A549 (cell line): ENCODE data around the gene LRRC9. TPM values are rescaled to one million over a fixed set of nuclear protein-coding genes. Genes with fewer than 3 reads are reported as not detected.
"Not testable (repeated sequence)": the region's sequence is repeated elsewhere in the genome, so short reads cannot be mapped to it uniquely, and the experiment has no call there.

Source experiments
- ATAC-seq, 2 experiments: fragments of 200-7000 bp in 1 of 2; fragments of >200 bp in 1 of 2; cut with Nextera tagmentation in 1 of 2; cut with Tn5 transposase in 1 of 2; 3 replicates each; pipeline versions ENCODE4 v1.8.0 to v1.9.1; 2018 to 2020; ENCODE audit warnings: mild to moderate bottlenecking in 1 of 2, moderate library complexity in 1 of 2
- CTCF ChIA-PET: fragments of 300-600 bp; sonication (Branson Sonifier 250); formaldehyde crosslinking; extraction: SDS; loops from one replicate; lab custom pipeline; 2021; ENCODE audit warnings: antibody characterized with exemption, inconsistent platforms; lab: Yijun Ruan, JAX
- POLR2A ChIA-PET: fragments of 350-600 bp; formaldehyde crosslinking; extraction: SDS; loops from one replicate; lab custom pipeline; 2021; ENCODE audit warnings: antibody characterized with exemption, inconsistent platforms; lab: Yijun Ruan, JAX
- DNase-seq, 2 experiments: peaks; one replicate each; pipeline versions ENCODE4 v3.0.0 to v3.0.0-alpha.2; 2011 to 2016; ENCODE audit warnings: low read depth in 1 of 2, low spot score in 1 of 2
- FAIRE-seq: peaks from 2 replicates; lab custom pipeline; 2011; peaks lifted over from hg19 to GRCh38; lab: Jason Lieb, UNC
- H3K27ac ChIP-seq, 2 experiments: fragments of >200 bp; sonication (Bioruptor Twin); formaldehyde crosslinking; 3 replicates each; pipeline ENCODE4 v1.5.1; 2016 to 2017
- H3K4me1 ChIP-seq: fragments of >200 bp; sonication (Bioruptor Twin); formaldehyde crosslinking; 3 replicates; pipeline ENCODE4 v1.6.1; 2016
- H3K4me2 ChIP-seq: fragments of >200 bp; sonication (Bioruptor Twin); formaldehyde crosslinking; 3 replicates; pipeline ENCODE4 v1.6.1; 2016
- H3K4me3 ChIP-seq: fragments of >200 bp; sonication (Bioruptor Twin); formaldehyde crosslinking; 3 replicates; pipeline ENCODE4 v1.5.1; 2016
- H3K9me3 ChIP-seq: fragments of >200 bp; sonication (Bioruptor Twin); formaldehyde crosslinking; 3 replicates; pipeline ENCODE4 v1.6.1; 2016
- CBX8 ChIP-seq: fragments of 200-600 bp; sonication (generic); IDR thresholded peaks from 2 replicates; pipeline ENCODE4 v1.6.1; 2016
- ESRRA ChIP-seq: fragments of 150-350 bp; IDR thresholded peaks from 2 replicates; pipeline ENCODE4 v1.6.1; 2014; ENCODE audit warnings: mild to moderate bottlenecking, low read length, borderline replicate concordance
- FOSL2 ChIP-seq, 2 experiments: fragments of 450-650 bp in 1 of 2; fragments of >200 bp in 1 of 2; sonication (Bioruptor Twin) in 1 of 2; formaldehyde crosslinking; IDR thresholded peaks; 2 replicates each; pipeline versions ENCODE4 v1.5.0 to v1.6.1; 2016 to 2020; ENCODE audit warnings: mild to moderate bottlenecking in 1 of 2, moderate library complexity in 1 of 2
- FOXS1 ChIP-seq: fragments of 250-450 bp; sonication (Bioruptor Pico); IDR thresholded peaks from 2 replicates; pipeline ENCODE4 v1.5.0; 2020; ENCODE audit warnings: mild to moderate bottlenecking, moderate library complexity
- HES2 ChIP-seq: fragments of >200 bp; sonication (Bioruptor Twin); formaldehyde crosslinking; IDR thresholded peaks from 2 replicates; pipeline ENCODE4 v1.6.1; 2016
- HEYL ChIP-seq: fragments of 250-450 bp; sonication (Bioruptor Pico); IDR thresholded peaks from 2 replicates; pipeline ENCODE4 v1.8.0; 2021; ENCODE audit warnings: mild to moderate bottlenecking, moderate library complexity
- HOXA7 ChIP-seq: fragments of 250-450 bp; sonication (Bioruptor Pico); IDR thresholded peaks from 2 replicates; pipeline ENCODE4 v1.5.0; 2020; ENCODE audit warnings: mild to moderate bottlenecking, moderate library complexity
- HOXB5 ChIP-seq: fragments of 250-450 bp; sonication (Bioruptor Pico); IDR thresholded peaks from 2 replicates; pipeline ENCODE4 v1.5.0; 2020; ENCODE audit warnings: mild to moderate bottlenecking, moderate library complexity
- JUN ChIP-seq, 2 experiments: fragments of >200 bp; sonication (Bioruptor Twin); formaldehyde crosslinking; IDR thresholded peaks; 2 replicates in 1 of 2; 3 replicates in 1 of 2; pipeline ENCODE4 v1.6.1; 2016 to 2017
- JUNB ChIP-seq: fragments of >200 bp; sonication (Bioruptor Twin); formaldehyde crosslinking; IDR thresholded peaks from 2 replicates; pipeline ENCODE4 v1.6.1; 2016
- KDM1A ChIP-seq: fragments of 200-600 bp; sonication (generic); IDR thresholded peaks from 2 replicates; pipeline ENCODE4 v1.6.1; 2016; ENCODE audit warnings: low read depth, mild to moderate bottlenecking
- MAFK ChIP-seq: fragments of 450-650 bp; IDR thresholded peaks from 2 replicates; pipeline ENCODE4 v1.6.1; 2014; ENCODE audit not compliant: partially characterized antibody
- NPAS2 ChIP-seq: fragments of 250-450 bp; sonication (Bioruptor Pico); IDR thresholded peaks from 2 replicates; pipeline ENCODE4 v1.8.0; 2022; ENCODE audit warnings: mild to moderate bottlenecking, moderate library complexity, borderline replicate concordance
- PBX3 ChIP-seq: IDR thresholded peaks from 2 replicates; pipeline ENCODE4 v1.6.1; 2012
- POLR2A ChIP-seq: IDR thresholded peaks from 2 replicates; pipeline ENCODE4 v1.6.1; 2012; ENCODE audit warnings: mild to moderate bottlenecking, low read length
- RARB ChIP-seq: fragments of 250-450 bp; sonication (Bioruptor Pico); IDR thresholded peaks from 2 replicates; pipeline ENCODE4 v1.8.0; 2021; ENCODE audit warnings: mild to moderate bottlenecking, moderate library complexity
- RFX5 ChIP-seq: fragments of 450-650 bp; IDR thresholded peaks from 2 replicates; pipeline ENCODE4 v1.7.1; 2014; ENCODE audit warnings: antibody characterized with exemption, mild to moderate bottlenecking, moderate library complexity
- TFCP2L1 ChIP-seq: fragments of 250-450 bp; sonication (Bioruptor Pico); IDR thresholded peaks from 2 replicates; pipeline ENCODE4 v1.5.0; 2021; ENCODE audit warnings: mild to moderate bottlenecking
- TP53 ChIP-seq: fragments of 250-450 bp; sonication (Bioruptor Pico); IDR thresholded peaks from 2 replicates; pipeline ENCODE4 v1.5.0; 2021; ENCODE audit warnings: mild to moderate bottlenecking, moderate library complexity
- ZC3H11A ChIP-seq: fragments of 450-650 bp; IDR thresholded peaks from 2 replicates; pipeline ENCODE4 v1.6.1; 2014; ENCODE audit warnings: antibody characterized with exemption, mild to moderate bottlenecking
- ZFP36 ChIP-seq: fragments of 450-650 bp; IDR thresholded peaks from 2 replicates; pipeline ENCODE4 v1.6.1; 2014; ENCODE audit warnings: borderline replicate concordance; ENCODE audit not compliant: partially characterized antibody
- WGBS: methylation state at CpG from one replicate; pipeline ENCODE4 v1.1.6; 2017; ENCODE audit errors: missing lambda C conversion rate; 5-methylcytosine and 5-hydroxymethylcytosine counted together
- polyA plus RNA-seq, 4 experiments: library from polyadenylated mRNA; depleted of rRNA in 3 of 4; stranded (reverse); fragments of >200 nt; fragmentation: RNase III in 1 of 4; extraction: RNeasy Plus Mini Kit Qiagen cat#74134 plus additional on column Dnase treatment in 1 of 4; gene quantifications; 2 replicates in 3 of 4; 3 replicates in 1 of 4; pipeline ENCODE4 v1.2.3, GENCODE V29; 2011 to 2017
- TF ChIP-seq, protein P1 (sequence below): fragments of >200 bp; sonication (Bioruptor Twin); formaldehyde crosslinking; IDR thresholded peaks from 3 replicates; pipeline ENCODE4 v1.5.1; 2016
- TF ChIP-seq, protein P2 (sequence below): fragments of 250-450 bp; sonication (Bioruptor Pico); IDR thresholded peaks from 2 replicates; pipeline ENCODE4 v1.5.0; 2021; ENCODE audit warnings: mild to moderate bottlenecking, moderate library complexity, borderline replicate concordance

LRRC9 gene
- polyA plus RNA-seq, 2 of the 4 experiments (the other 2 are of a cell fraction) = not detected

- no peak for TF ChIP-seq RFX5
- no peak for TF ChIP-seq ZC3H11A
- TF ChIP-seq FOSL2 (IDR thresholded peaks at IDR 0.05) = no peak
- no peak for TF ChIP-seq FOSL2 (CRISPR knock-in tag; IDR thresholded peaks at IDR 0.05)
- TF ChIP-seq MAFK = no peak
- TF ChIP-seq TFCP2L1 (CRISPR knock-in tag) = no peak
- peak overlapping the region in 1 of 2 experiments; percentile 38; a peak in 2 of 6 replicates for H3K27ac ChIP-seq
- peak in 1 of 2 experiments; percentile 16 for DNase-seq
- no peak overlapping the region; the same call in 2 of the 3 replicates for H3K4me3 ChIP-seq
- no peak for ATAC-seq
- peak overlapping the region; percentile 80 for H3K4me2 ChIP-seq
- FAIRE-seq = no peak
- no peaks in the 10 kb centered on the region for H3K9me3 ChIP-seq
- 80% methylated on average over 5 of the region's 5 CpGs for WGBS
- ChIA-PET CTCF (no interaction called here), POLR2A (no interaction called here)
- peaks cover 31% of the 10 kb centered on the region for H3K4me1 ChIP-seq
These were observed 174.5 kb downstream of the LRRC9 start for GRCh38 chr14:60094306-60094897.

DNA sequence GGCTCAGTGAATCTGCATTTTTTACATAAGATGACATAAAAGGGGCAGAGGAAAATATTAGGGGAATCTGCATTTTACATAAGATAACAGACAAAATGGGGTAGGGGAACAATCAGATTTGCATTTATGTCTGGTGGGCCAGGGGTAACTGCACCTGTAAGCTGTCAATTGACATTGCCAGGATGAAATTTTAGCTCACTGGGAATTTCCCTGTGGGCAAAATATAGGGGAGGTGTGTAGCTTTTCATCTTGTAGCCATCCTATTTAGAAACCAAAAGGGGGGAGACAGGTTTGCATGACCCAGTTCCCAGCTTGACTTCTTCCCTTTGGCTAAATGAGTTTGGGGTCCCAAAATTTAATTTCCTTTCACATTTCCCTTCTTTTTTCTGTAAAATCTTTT is 175.3 kb downstream of the LRRC9 start:
- FAIRE-seq = no peak
- Histone ChIP-seq H3K4me2 (peak overlapping the region; percentile 80; the same call in 1 of the 3 replicates), H3K4me1 (peaks cover 31% of the 10 kb centered on the region), H3K9me3 (no peaks in the 10 kb centered on the region), H3K27ac (no peak overlapping the region), H3K4me3 (no peak overlapping the region)
- ChIA-PET POLR2A (no interaction called here), CTCF (interaction anchor here (1.6 kb wide), 2 partner anchors 70 to 131 kb away, joined by 4 to 8 read pairs; partner anchors contain the start of gene DHRS7)
- no peak for DNase-seq
- TF ChIP-seq HEYL (CRISPR knock-in tag) = no peak
- no peak for TF ChIP-seq POLR2A
- no peak for TF ChIP-seq CBX8
- TF ChIP-seq NPAS2 = no peak
- ATAC-seq = no peak

- TF ChIP-seq JUNB = no peak
- no peak for TF ChIP-seq HOXB5 (CRISPR knock-in tag)
- TF ChIP-seq JUN (IDR thresholded peaks at IDR 0.05) = no peak
- no peak for TF ChIP-seq TP53 (CRISPR knock-in tag)
- TF ChIP-seq HOXA7 (CRISPR knock-in tag) = no peak
- TF ChIP-seq MAFK = no peak
- TF ChIP-seq, protein P1, sequence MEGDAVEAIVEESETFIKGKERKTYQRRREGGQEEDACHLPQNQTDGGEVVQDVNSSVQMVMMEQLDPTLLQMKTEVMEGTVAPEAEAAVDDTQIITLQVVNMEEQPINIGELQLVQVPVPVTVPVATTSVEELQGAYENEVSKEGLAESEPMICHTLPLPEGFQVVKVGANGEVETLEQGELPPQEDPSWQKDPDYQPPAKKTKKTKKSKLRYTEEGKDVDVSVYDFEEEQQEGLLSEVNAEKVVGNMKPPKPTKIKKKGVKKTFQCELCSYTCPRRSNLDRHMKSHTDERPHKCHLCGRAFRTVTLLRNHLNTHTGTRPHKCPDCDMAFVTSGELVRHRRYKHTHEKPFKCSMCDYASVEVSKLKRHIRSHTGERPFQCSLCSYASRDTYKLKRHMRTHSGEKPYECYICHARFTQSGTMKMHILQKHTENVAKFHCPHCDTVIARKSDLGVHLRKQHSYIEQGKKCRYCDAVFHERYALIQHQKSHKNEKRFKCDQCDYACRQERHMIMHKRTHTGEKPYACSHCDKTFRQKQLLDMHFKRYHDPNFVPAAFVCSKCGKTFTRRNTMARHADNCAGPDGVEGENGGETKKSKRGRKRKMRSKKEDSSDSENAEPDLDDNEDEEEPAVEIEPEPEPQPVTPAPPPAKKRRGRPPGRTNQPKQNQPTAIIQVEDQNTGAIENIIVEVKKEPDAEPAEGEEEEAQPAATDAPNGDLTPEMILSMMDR = no peak
- TF ChIP-seq, protein P2, sequence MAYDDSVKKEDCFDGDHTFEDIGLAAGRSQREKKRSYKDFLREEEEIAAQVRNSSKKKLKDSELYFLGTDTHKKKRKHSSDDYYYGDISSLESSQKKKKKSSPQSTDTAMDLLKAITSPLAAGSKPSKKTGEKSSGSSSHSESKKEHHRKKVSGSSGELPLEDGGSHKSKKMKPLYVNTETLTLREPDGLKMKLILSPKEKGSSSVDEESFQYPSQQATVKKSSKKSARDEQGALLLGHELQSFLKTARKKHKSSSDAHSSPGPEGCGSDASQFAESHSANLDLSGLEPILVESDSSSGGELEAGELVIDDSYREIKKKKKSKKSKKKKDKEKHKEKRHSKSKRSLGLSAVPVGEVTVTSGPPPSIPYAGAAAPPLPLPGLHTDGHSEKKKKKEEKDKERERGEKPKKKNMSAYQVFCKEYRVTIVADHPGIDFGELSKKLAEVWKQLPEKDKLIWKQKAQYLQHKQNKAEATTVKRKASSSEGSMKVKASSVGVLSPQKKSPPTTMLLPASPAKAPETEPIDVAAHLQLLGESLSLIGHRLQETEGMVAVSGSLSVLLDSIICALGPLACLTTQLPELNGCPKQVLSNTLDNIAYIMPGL (CRISPR knock-in tag) = no peak
- no peaks in the 10 kb centered on the region for H3K9me3 ChIP-seq
- CTCF ChIA-PET = interaction anchor here (0.6 to 1.6 kb wide), 3 partner anchors 59 to 131 kb away, joined by 3 to 8 read pairs (median 4); partner anchors contain the start of gene DHRS7
- DNase-seq (no peak), ATAC-seq (no peak), FAIRE-seq (no peak)
- no peak overlapping the region for H3K4me3 ChIP-seq
- WGBS = 53% methylated on average over 3 of the region's 3 CpGs
- peaks cover 27% of the 10 kb centered on the region for H3K4me1 ChIP-seq
- no peak overlapping the region for H3K27ac ChIP-seq
- H3K4me2 ChIP-seq = no peak overlapping the region
- POLR2A ChIA-PET = no interaction called here
These were observed 176.0 kb downstream of the LRRC9 start for GRCh38 chr14:60095781-60096450.

DNA sequence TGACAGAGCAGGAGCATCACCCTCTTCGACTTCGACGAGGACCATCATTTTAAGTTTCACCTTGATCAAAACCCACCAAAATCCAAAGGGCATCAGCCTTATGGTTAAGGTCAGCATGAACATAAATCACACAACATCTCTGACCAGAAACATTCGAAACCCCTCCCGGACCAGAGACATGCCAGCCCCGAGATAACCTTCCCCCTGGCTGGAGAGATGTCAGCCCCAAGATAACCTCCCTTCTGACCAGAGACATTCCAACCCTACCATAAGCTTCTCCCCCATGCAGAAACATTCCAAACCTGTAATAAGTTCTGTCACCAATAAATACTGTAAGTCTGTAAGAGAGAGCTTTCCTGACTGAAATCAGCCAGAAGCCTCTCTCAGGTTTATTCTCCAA is 178.0 kb downstream of the LRRC9 start:
- Histone ChIP-seq H3K4me3 (no peak overlapping the region), H3K4me1 (peaks cover 27% of the 10 kb centered on the region), H3K4me2 (no peak overlapping the region), H3K27ac (no peak overlapping the region), H3K9me3 (no peaks in the 10 kb centered on the region)
- FAIRE-seq (no peak), ATAC-seq (no peak), DNase-seq (no peak)
- 93% methylated on average over 6 of the region's 6 CpGs for WGBS
- CTCF ChIA-PET = interaction anchor here (1.8 kb wide), 1 partner anchor 68 kb away, joined by 6 read pairs; the partner anchor contains the start of gene DHRS7
- POLR2A ChIA-PET = no interaction called here
- no peak for TF ChIP-seq HOXB5 (CRISPR knock-in tag)
- no peak for TF ChIP-seq ZFP36
- no peak for TF ChIP-seq FOXS1 (CRISPR knock-in tag)
- no peak for TF ChIP-seq HES2
- TF ChIP-seq RFX5 = no peak
- no peak for TF ChIP-seq PBX3
- TF ChIP-seq KDM1A = no peak
- TF ChIP-seq ESRRA = no peak
- TF ChIP-seq RARB (CRISPR knock-in tag) = no peak

DNA sequence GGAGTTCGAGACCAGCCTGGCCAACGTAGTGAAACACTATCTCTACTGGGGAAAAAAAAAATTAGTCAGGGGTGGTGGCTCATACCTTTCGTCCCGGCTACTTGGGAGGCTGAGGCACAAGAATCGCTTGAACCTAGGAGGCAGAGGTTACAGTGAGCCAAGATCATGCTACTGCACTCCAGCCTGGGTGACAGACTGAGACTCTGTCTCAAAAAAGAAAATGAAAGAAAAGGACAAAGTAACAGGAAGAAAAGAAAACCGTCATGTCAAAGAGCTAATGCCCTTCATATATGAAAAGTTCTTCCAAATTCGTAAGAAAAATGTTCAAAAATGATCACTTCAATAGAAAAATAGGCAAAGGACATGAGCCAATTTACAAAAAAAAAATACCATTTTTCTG is 179.9 kb downstream of the LRRC9 start:
- ATAC-seq, H3K4me3 ChIP-seq, H3K27ac ChIP-seq, DNase-seq, FAIRE-seq, POLR2A ChIA-PET, H3K9me3 ChIP-seq, H3K4me2 ChIP-seq: not testable (repeated sequence)
- H3K4me1 ChIP-seq = peaks cover 12% of the 10 kb centered on the region; the same call in 2 of the 3 replicates
- 93% methylated on average over 7 of the region's 7 CpGs for WGBS
- CTCF ChIA-PET = interaction anchor here (0.6 to 1.2 kb wide), 2 partner anchors 135 to 943 kb away, joined by 3 read pairs; no protein-coding TSS in a partner anchor
